22Rv1 (cell line): ENCODE results near the gene UCP3.

Source experiments
- H3K27ac ChIP-seq: fragments of 450-650 bp; 2 replicates; pipeline ENCODE4 v1.5.1; 2017
- ZFX ChIP-seq: fragments of 450-650 bp; IDR thresholded peaks from 2 replicates; pipeline ENCODE4 v1.6.1; 2017; ENCODE audit warnings: antibody characterized with exemption, borderline replicate concordance
- TF ChIP-seq, protein P1 (sequence below): fragments of 450-650 bp; IDR thresholded peaks from 2 replicates; pipeline ENCODE4 v1.5.1; 2017; ENCODE audit warnings: mild to moderate bottlenecking

The UCP3 gene

DNA sequence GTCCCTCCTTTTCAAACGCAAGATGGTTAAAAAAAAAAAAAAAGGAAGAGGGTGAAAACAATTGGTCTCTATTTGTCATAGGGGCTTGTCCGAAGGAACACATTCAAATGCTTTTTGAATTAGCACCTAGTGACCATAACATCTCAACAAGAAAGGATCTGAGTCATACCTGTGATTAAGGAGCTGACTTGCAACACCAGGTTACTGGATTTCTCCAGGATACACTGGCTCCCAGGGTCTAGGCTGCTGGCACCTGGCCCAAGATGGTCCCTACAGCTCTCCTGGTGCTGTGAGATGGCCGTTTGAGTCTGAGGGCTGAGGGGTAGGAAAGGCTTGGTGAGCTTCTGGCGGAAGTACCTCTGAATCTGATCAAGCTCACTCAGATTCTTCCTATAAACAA is 28.4 kb upstream of the UCP3 start:
- no peak overlapping the region for H3K27ac ChIP-seq

GRCh38 chr11:74035264-74035663 is 26.4 kb upstream of the UCP3 start:
- TF ChIP-seq, protein P1, sequence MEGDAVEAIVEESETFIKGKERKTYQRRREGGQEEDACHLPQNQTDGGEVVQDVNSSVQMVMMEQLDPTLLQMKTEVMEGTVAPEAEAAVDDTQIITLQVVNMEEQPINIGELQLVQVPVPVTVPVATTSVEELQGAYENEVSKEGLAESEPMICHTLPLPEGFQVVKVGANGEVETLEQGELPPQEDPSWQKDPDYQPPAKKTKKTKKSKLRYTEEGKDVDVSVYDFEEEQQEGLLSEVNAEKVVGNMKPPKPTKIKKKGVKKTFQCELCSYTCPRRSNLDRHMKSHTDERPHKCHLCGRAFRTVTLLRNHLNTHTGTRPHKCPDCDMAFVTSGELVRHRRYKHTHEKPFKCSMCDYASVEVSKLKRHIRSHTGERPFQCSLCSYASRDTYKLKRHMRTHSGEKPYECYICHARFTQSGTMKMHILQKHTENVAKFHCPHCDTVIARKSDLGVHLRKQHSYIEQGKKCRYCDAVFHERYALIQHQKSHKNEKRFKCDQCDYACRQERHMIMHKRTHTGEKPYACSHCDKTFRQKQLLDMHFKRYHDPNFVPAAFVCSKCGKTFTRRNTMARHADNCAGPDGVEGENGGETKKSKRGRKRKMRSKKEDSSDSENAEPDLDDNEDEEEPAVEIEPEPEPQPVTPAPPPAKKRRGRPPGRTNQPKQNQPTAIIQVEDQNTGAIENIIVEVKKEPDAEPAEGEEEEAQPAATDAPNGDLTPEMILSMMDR: no peak
- no peak for TF ChIP-seq ZFX

More for the DNA sequence above, 28.4 kb upstream of the UCP3 start:
- TF ChIP-seq ZFX: no peak
- TF ChIP-seq, protein P1: no peak

GRCh38 chr11:74033046-74033445 is 24.2 kb upstream of the UCP3 start:
- H3K27ac ChIP-seq: no peak overlapping the region
- TF ChIP-seq, protein P1: no peak
- TF ChIP-seq ZFX: no peak

More at GRCh38 chr11:74035264-74035663, 26.4 kb upstream of the UCP3 start:
- H3K27ac ChIP-seq: no peak overlapping the region

GRCh38 chr11:74030723-74031676 is 22.1 kb upstream of the UCP3 start:
- H3K27ac ChIP-seq: no peak overlapping the region
- no peak for TF ChIP-seq ZFX
- TF ChIP-seq, protein P1: no peak

GRCh38 chr11:74025467-74026166 is 16.7 kb upstream of the UCP3 start:
- H3K27ac ChIP-seq: no peak overlapping the region
- TF ChIP-seq, protein P1: no peak
- no peak for TF ChIP-seq ZFX

- no peak for TF ChIP-seq ZFX
- TF ChIP-seq, protein P1: no peak
- no peak overlapping the region for H3K27ac ChIP-seq
Measured at GRCh38 chr11:74024261-74025029, 15.6 kb upstream of the UCP3 start.
